Osteoblast (primary cell): ENCODE measurements around the gene MEX3A. TPM values are rescaled to one million over a fixed set of nuclear protein-coding genes. Genes with fewer than 3 reads are reported as not detected.

Experiments used
- DNase-seq: peaks from one replicate; pipeline ENCODE4 v3.0.0; 2011; ENCODE audit warnings: low spot score, mixed read lengths; ENCODE audit not compliant: insufficient read length; ENCODE audit errors: missing footprints
- H2AFZ ChIP-seq: 2 replicates; pipeline ENCODE4 v1.6.0; 2011; ENCODE audit warnings: mild to moderate bottlenecking, low read length
- H3K27ac ChIP-seq: 2 replicates; pipeline ENCODE4 v1.5.1; 2011; ENCODE audit warnings: mild to moderate bottlenecking, low read depth, low read length, moderate library complexity
- H3K27me3 ChIP-seq: 2 replicates; pipeline ENCODE4 v1.6.0; 2012; ENCODE audit warnings: mild to moderate bottlenecking, control low read depth, inconsistent platforms, low read length, moderate library complexity; ENCODE audit not compliant: insufficient read depth
- H3K36me3 ChIP-seq: 2 replicates; pipeline ENCODE4 v1.5.1; 2011; ENCODE audit warnings: mild to moderate bottlenecking, low read length, control low read depth, moderate library complexity; ENCODE audit not compliant: insufficient read depth
- H3K4me1 ChIP-seq: 2 replicates; pipeline ENCODE4 v1.5.1; 2011; ENCODE audit warnings: mild to moderate bottlenecking, low read length, control low read depth, moderate library complexity; ENCODE audit not compliant: insufficient read depth
- H3K4me2 ChIP-seq: 2 replicates; pipeline ENCODE4 v1.6.0; 2011; ENCODE audit warnings: mild to moderate bottlenecking, low read length; ENCODE audit not compliant: insufficient read depth
- H3K4me3 ChIP-seq: fragments of 200-600 bp; sonication (generic); 3 replicates; pipeline ENCODE4 v1.5.1; 2012; ENCODE audit warnings: mild to moderate bottlenecking, low read length, inconsistent platforms; ENCODE audit not compliant: insufficient read depth
- H3K79me2 ChIP-seq: 2 replicates; pipeline ENCODE4 v1.6.0; 2012; ENCODE audit warnings: mild to moderate bottlenecking, low read length, control low read depth, inconsistent platforms; ENCODE audit not compliant: insufficient read depth
- H3K9me3 ChIP-seq: 2 replicates; pipeline ENCODE4 v1.5.1; 2011; ENCODE audit warnings: low read depth, low read length, control low read depth
- H4K20me1 ChIP-seq: 2 replicates; pipeline ENCODE4 v1.6.0; 2012; ENCODE audit warnings: mild to moderate bottlenecking, low read length, control low read depth; ENCODE audit not compliant: insufficient read depth
- total RNA-seq: library from RNA; depleted of rRNA; stranded (reverse); fragments of >200 nt; gene quantifications from 2 replicates; pipeline ENCODE4 v1.2.3, GENCODE V29; 2012
- TF ChIP-seq, protein P1 (sequence below): IDR thresholded peaks from 2 replicates; pipeline ENCODE4 v1.5.1; 2011; ENCODE audit warnings: mild to moderate bottlenecking, low read depth, low read length, moderate library complexity; ENCODE audit errors: extremely low read depth

The MEX3A gene
- total RNA-seq, 1 donor: 1.1 TPM

GRCh38 chr1:156033011-156033410 lies 49.3 kb downstream of the MEX3A start:
- Histone ChIP-seq H3K36me3 (peaks cover 13% of the 10 kb centered on the region), H4K20me1 (no peaks in the 10 kb centered on the region), H3K4me3 (no peak overlapping the region), H3K27ac (no peak overlapping the region), H2AFZ (peak overlapping the region; percentile 41), H3K9me3 (no peaks in the 10 kb centered on the region), H3K79me2 (no peaks in the 10 kb centered on the region), H3K4me1 (no peaks in the 10 kb centered on the region), H3K27me3 (no peaks in the 10 kb centered on the region), H3K4me2 (no peak overlapping the region)
- peak; percentile 45 for DNase-seq
- TF ChIP-seq, protein P1, sequence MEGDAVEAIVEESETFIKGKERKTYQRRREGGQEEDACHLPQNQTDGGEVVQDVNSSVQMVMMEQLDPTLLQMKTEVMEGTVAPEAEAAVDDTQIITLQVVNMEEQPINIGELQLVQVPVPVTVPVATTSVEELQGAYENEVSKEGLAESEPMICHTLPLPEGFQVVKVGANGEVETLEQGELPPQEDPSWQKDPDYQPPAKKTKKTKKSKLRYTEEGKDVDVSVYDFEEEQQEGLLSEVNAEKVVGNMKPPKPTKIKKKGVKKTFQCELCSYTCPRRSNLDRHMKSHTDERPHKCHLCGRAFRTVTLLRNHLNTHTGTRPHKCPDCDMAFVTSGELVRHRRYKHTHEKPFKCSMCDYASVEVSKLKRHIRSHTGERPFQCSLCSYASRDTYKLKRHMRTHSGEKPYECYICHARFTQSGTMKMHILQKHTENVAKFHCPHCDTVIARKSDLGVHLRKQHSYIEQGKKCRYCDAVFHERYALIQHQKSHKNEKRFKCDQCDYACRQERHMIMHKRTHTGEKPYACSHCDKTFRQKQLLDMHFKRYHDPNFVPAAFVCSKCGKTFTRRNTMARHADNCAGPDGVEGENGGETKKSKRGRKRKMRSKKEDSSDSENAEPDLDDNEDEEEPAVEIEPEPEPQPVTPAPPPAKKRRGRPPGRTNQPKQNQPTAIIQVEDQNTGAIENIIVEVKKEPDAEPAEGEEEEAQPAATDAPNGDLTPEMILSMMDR: no peak

DNA sequence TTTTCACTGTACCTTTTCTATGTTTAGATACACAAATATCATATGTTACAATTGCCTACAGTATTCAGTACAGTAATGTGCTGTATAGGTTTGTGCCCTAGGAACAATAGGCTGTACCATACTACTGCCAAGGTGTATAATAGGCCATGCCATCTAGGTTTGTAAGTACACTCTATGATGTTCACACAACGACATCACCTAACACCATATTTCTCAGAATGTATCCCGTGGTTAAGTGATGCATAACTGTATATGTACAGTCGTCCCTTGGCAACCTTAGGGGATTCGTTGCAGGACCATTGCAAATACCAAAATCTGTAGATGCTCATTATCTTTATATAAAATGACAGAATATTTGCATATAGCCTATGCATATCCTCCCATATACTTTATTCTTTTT lies 55.7 kb downstream of the MEX3A start:
- no peaks in the 10 kb centered on the region for H3K9me3 ChIP-seq
- no peaks in the 10 kb centered on the region for H4K20me1 ChIP-seq
- no peak overlapping the region for H2AFZ ChIP-seq
- H3K36me3 ChIP-seq: no peaks in the 10 kb centered on the region
- H3K27ac ChIP-seq: no peak overlapping the region
- TF ChIP-seq, protein P1: no peak
- peaks cover 6% of the 10 kb centered on the region for H3K27me3 ChIP-seq
- DNase-seq: peak; percentile 27
- no peak overlapping the region for H3K4me3 ChIP-seq
- H3K79me2 ChIP-seq: no peaks in the 10 kb centered on the region
- H3K4me2 ChIP-seq: no peak overlapping the region
- H3K4me1 ChIP-seq: no peaks in the 10 kb centered on the region

DNA sequence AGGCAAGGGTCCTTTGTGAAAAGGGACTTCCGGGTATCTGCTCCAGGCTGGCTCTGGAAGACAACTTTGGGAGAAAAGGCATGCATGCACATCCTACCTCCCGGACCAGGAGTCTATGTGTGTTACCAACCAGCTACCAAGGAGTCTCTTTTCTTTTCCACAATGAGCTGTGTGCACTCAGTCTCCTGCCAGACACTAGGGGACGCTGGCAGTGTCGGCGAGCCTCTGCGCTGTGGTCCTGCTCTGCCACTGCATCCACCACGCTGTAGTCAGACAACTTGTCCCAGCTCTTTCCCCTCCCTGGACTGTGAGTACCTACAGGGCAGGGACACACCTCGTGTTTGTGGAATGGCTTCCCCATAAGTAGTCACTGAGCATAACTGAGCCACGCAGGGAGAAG lies 56.4 kb downstream of the MEX3A start:
- DNase-seq: peak; percentile 93
- H3K4me3 ChIP-seq: no peak overlapping the region
- no peaks in the 10 kb centered on the region for H4K20me1 ChIP-seq
- no peak overlapping the region for H3K4me2 ChIP-seq
- no peaks in the 10 kb centered on the region for H3K36me3 ChIP-seq
- peaks cover 6% of the 10 kb centered on the region for H3K27me3 ChIP-seq
- H3K27ac ChIP-seq: no peak overlapping the region
- H3K79me2 ChIP-seq: no peaks in the 10 kb centered on the region
- peaks cover 2% of the 10 kb centered on the region for H3K4me1 ChIP-seq
- TF ChIP-seq, protein P1: peak; percentile 73
- H2AFZ ChIP-seq: peak overlapping the region; percentile 70
- H3K9me3 ChIP-seq: no peaks in the 10 kb centered on the region

DNA sequence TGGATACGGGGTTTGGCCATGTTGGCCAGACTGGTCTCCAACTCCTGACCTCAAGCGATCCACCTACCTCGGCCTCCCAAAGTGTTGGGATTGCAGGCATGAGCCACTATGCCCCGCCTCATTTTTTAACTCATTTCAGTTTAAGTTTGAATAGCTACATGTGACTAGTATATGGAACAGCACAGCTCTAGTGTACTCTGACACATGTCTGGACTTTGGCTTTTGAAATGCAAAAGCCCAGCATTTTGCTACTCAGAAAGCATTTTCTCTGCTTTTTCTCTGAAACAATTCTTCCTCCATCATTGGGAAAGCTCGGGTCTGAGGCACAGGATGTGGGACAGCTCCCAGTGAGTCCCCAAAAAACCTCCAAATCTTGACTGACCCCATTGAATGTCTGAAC lies 57.5 kb downstream of the MEX3A start:
- Histone ChIP-seq H2AFZ (no peak overlapping the region), H3K9me3 (no peaks in the 10 kb centered on the region), H3K4me2 (no peak overlapping the region), H3K36me3 (peaks cover under 1% of the 10 kb centered on the region), H3K4me3 (no peak overlapping the region), H3K4me1 (peaks cover 5% of the 10 kb centered on the region), H3K27ac (no peak overlapping the region), H4K20me1 (peaks cover 6% of the 10 kb centered on the region), H3K79me2 (peaks cover 10% of the 10 kb centered on the region), H3K27me3 (peaks cover 6% of the 10 kb centered on the region)
- TF ChIP-seq, protein P1: no peak
- no peak for DNase-seq

Other genes with a start within 250 kb of the MEX3A start
- gene GON4L, start 225.3 kb downstream of the MEX3A start, total RNA-seq: 39.4 and 44.2 TPM in 2 replicates
- 33.3 and 34.5 TPM in 2 replicates for gene SYT11, start 222.9 kb downstream of the MEX3A start, total RNA-seq
- 36.9 and 39.5 TPM in 2 replicates for gene RIT1, start 171.1 kb downstream of the MEX3A start, total RNA-seq
- gene KHDC4, start 148.1 kb downstream of the MEX3A start, total RNA-seq: 32.7 and 37.3 TPM in 2 replicates
- gene RXFP4, start 140.8 kb downstream of the MEX3A start, total RNA-seq: not detected in 2 replicates
- 166 and 183 TPM in 2 replicates for gene ARHGEF2, start 103.9 kb downstream of the MEX3A start, total RNA-seq
- gene SSR2, start 61.5 kb downstream of the MEX3A start, total RNA-seq: 332 and 415 TPM in 2 replicates
- 10.6 and 13.0 TPM in 2 replicates for gene UBQLN4, start 28.7 kb downstream of the MEX3A start, total RNA-seq
- 36.6 and 40.1 TPM in 2 replicates for gene LAMTOR2, start 27.7 kb downstream of the MEX3A start, total RNA-seq
- gene RAB25, start 21.3 kb downstream of the MEX3A start, total RNA-seq: not detected in 2 replicates
- 774 and 854 TPM in 2 replicates for gene LMNA, start 32.2 kb upstream of the MEX3A start, total RNA-seq
- gene SEMA4A, start 71.1 kb upstream of the MEX3A start, total RNA-seq: 1.5 and 1.8 TPM in 2 replicates
- 15.0 and 15.2 TPM in 2 replicates for gene SLC25A44, start 111.6 kb upstream of the MEX3A start, total RNA-seq
- 31.2 and 34.0 TPM in 2 replicates for gene PMF1, start 130.5 kb upstream of the MEX3A start, total RNA-seq
- 1.5 and 2.2 TPM in 2 replicates for gene BGLAP, start 159.7 kb upstream of the MEX3A start, total RNA-seq
- gene PAQR6, start 165.6 kb upstream of the MEX3A start, total RNA-seq: 0.36 and 0.59 TPM in 2 replicates
- 49.2 and 50.7 TPM in 2 replicates for gene SMG5, start 200.4 kb upstream of the MEX3A start, total RNA-seq
- 0.88 and 1.4 TPM in 2 replicates for gene TMEM79, start 201.9 kb upstream of the MEX3A start, total RNA-seq
- gene GLMP, start 213.2 kb upstream of the MEX3A start, total RNA-seq: 118 and 137 TPM in 2 replicates
- gene VHLL, start 216.8 kb upstream of the MEX3A start, total RNA-seq: not detected in 2 replicates